Measurements from ENCODE around the gene STK39.

The STK39 gene

DNA sequence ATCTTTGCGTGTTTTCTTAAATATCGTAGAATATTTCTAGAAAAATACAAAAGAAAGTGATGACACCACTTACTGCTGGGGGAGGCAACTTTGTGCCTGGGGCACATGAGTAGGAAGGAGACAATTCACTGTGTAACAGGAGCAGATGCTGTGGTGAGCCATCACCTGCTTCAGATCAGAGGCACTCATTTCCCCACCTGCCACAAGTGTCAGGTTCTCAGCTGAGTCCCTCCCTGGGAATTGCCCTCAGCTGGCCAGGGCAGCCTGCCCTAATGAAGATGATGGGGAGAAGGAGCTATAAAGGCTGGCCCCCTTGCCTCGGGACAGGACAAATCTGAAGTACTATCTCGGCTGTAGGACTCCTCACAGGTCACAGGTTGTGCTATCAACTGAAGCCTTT, 322.8 kb downstream of the STK39 start:
- H3K27ac ChIP-seq (ENCODE audit: low read depth, low read length) = no peak overlapping the region
- H3K4me1 ChIP-seq (ENCODE audit: control insufficient read depth, insufficient read depth, low read length) = no peaks in the 10 kb centered on the region
- no peaks in the 10 kb centered on the region for H3K27me3 ChIP-seq (ENCODE audit: control insufficient read depth, insufficient read depth, low read length)
- H3K36me3 ChIP-seq (ENCODE audit: control insufficient read depth, insufficient read depth, low read length) = no peaks in the 10 kb centered on the region
- no peak overlapping the region for H3K4me3 ChIP-seq (ENCODE audit: low read length)
- no peak overlapping the region for H3K9ac ChIP-seq (ENCODE audit: low read length)

DNA sequence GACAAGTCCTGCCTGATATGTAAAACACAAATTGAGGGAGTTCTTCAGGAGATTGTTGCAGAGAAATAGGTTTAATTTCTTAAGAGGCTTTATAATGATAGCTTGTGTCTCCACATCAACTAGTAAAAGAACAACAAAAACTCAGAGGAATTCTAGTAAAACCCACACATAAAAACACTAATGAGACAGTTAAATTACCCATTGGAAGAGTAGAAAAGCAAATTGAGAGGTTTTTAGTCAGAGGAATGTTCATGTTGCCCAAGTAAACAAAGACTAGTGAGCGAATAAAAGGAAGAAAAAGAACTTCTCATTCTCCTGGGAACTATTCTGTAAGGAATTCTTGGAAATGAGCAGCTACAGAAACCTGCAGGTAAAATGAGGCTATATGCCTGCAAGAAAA, 330.6 kb downstream of the STK39 start:
- no peaks in the 10 kb centered on the region for H3K36me3 ChIP-seq (ENCODE audit: control insufficient read depth, insufficient read depth, low read length)
- no peak overlapping the region for H3K9ac ChIP-seq (ENCODE audit: low read length)
- no peak overlapping the region for H3K27ac ChIP-seq (ENCODE audit: low read depth, low read length)
- no peaks in the 10 kb centered on the region for H3K27me3 ChIP-seq (ENCODE audit: control insufficient read depth, insufficient read depth, low read length)
- H3K4me1 ChIP-seq (ENCODE audit: control insufficient read depth, insufficient read depth, low read length) = no peaks in the 10 kb centered on the region
- H3K4me3 ChIP-seq (ENCODE audit: low read length) = no peak overlapping the region

DNA sequence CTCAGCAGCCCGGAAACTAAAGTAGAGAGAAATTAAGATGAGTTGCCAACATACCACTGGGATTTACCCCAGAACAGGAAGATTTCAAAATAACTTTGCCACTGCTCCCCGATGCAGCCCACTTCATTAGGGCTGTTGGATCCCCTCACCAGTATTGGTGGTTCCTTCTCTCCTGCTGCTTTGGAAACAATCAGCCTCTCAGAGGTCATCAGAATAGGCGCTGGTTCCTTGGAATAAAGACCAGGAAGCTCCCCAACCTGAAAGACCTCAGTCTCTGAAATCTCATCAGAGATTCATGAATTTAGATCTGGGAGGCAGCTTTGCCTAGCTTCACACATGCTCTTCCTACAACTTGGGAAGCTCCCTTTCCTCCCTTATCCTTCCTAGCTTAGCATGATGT, 332.4 kb downstream of the STK39 start:
- no peaks in the 10 kb centered on the region for H3K36me3 ChIP-seq (ENCODE audit: control insufficient read depth, insufficient read depth, low read length)
- H3K4me3 ChIP-seq (ENCODE audit: low read length) = no peak overlapping the region
- no peak overlapping the region for H3K9ac ChIP-seq (ENCODE audit: low read length)
- no peaks in the 10 kb centered on the region for H3K4me1 ChIP-seq (ENCODE audit: control insufficient read depth, insufficient read depth, low read length)
- no peaks in the 10 kb centered on the region for H3K27me3 ChIP-seq (ENCODE audit: control insufficient read depth, insufficient read depth, low read length)
- no peak overlapping the region for H3K27ac ChIP-seq (ENCODE audit: low read depth, low read length)

DNA sequence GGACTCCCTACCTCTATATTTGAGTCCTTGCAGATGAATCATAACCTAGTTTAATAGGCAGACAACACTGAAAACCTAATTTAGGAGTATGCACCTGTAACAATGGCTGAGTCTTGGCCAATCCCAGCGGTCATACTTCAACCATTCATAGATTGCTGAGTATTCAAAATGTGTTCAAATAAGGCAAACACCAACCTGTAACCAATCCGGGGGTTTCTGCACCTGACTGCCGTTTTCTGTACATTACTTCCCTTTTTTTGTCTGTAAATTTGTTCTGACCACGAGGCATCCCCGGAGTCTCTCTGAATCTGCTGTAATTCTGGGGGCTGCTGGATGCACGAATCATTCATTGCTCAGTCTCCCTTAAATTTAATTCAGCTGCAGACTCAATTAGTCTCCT, 338.6 kb downstream of the STK39 start:
- Histone ChIP-seq H3K4me3 (ENCODE audit: low read length) (no peak overlapping the region), H3K9ac (ENCODE audit: low read length) (no peak overlapping the region), H3K27me3 (ENCODE audit: control insufficient read depth, insufficient read depth, low read length) (no peaks in the 10 kb centered on the region), H3K27ac (ENCODE audit: low read depth, low read length) (no peak overlapping the region), H3K36me3 (ENCODE audit: control insufficient read depth, insufficient read depth, low read length) (no peaks in the 10 kb centered on the region), H3K4me1 (ENCODE audit: control insufficient read depth, insufficient read depth, low read length) (no peaks in the 10 kb centered on the region)

DNA sequence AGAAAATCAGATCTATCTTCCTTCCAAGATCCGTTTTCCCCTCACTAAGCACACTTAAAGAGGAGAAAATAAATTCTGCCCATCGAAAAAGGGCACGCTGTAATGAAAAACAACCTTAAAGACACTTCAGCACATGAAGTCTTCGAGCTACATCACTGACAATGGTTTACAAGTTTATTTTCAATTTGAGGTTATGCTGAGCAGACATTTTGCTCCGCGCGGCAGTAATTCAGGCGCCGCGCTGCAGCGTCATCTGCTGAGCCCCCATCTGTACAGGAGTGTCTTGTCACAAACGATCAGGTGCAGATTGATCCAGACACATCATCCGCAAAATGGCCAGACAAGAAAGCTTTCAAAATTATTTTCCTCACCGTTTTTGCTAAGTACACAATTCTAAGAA, 341.7 kb downstream of the STK39 start:
- Histone ChIP-seq H3K4me1 (ENCODE audit: control insufficient read depth, insufficient read depth, low read length) (no peaks in the 10 kb centered on the region), H3K36me3 (ENCODE audit: control insufficient read depth, insufficient read depth, low read length) (no peaks in the 10 kb centered on the region), H3K9ac (ENCODE audit: low read length) (no peak overlapping the region), H3K4me3 (ENCODE audit: low read length) (no peak overlapping the region), H3K27me3 (ENCODE audit: control insufficient read depth, insufficient read depth, low read length) (no peaks in the 10 kb centered on the region), H3K27ac (ENCODE audit: low read depth, low read length) (no peak overlapping the region)
